CD8-positive, alpha-beta memory T cell (primary cell): ENCODE measurements around the gene MEGF6. TPM values are rescaled to one million over a fixed set of nuclear protein-coding genes. Genes with fewer than 3 reads are reported as not detected.

Experiments used
- CTCF ChIA-PET: fragments of 350-600 bp; sonication (Branson Sonifier 250); formaldehyde crosslinking; loops from one replicate; lab custom pipeline; 2021; ENCODE audit warnings: antibody characterized with exemption; lab: Charles Lee
- POLR2A ChIA-PET: fragments of 350-600 bp; sonication (Branson Sonifier 250); formaldehyde crosslinking; loops from one replicate; lab custom pipeline; 2021; ENCODE audit warnings: antibody characterized with exemption; lab: Charles Lee
- DNase-seq, 5 donors: peaks; one replicate each; pipeline versions ENCODE4 v3.0.0 to v3.0.0-alpha.2; 2020 to 2022; ENCODE audit warnings: mixed read lengths in 1 of 5
- H3K27ac ChIP-seq: one replicate; pipeline ENCODE4 v1.7.0; 2013; ENCODE audit warnings: low read depth, mild to moderate bottlenecking, low read length, moderate library complexity
- H3K27me3 ChIP-seq: 2 replicates; pipeline ENCODE4 v1.7.0; 2013; ENCODE audit warnings: low read length, mild to moderate bottlenecking; ENCODE audit not compliant: insufficient read depth, poor library complexity, severe bottlenecking
- H3K36me3 ChIP-seq: 2 replicates; pipeline ENCODE4 v1.7.0; 2013; ENCODE audit warnings: mild to moderate bottlenecking, low read length, moderate library complexity; ENCODE audit not compliant: insufficient read depth
- H3K4me1 ChIP-seq: 2 replicates; pipeline ENCODE4 v1.7.0; 2013; ENCODE audit warnings: mild to moderate bottlenecking, low read length, moderate library complexity; ENCODE audit not compliant: insufficient read depth
- H3K4me3 ChIP-seq: 2 replicates; pipeline ENCODE4 v1.7.0; 2013; ENCODE audit warnings: mild to moderate bottlenecking, low read length
- H3K9me3 ChIP-seq: 2 replicates; pipeline ENCODE4 v1.7.0; 2013; ENCODE audit warnings: mild to moderate bottlenecking, low read length
- H3K27ac Mint-ChIP-seq, 8 donors: one replicate each; pipeline ENCODE4 v1.8.0; 2020 to 2021; ENCODE audit warnings: mixed read lengths in 8 of 8, mild to moderate bottlenecking in 6 of 8, inconsistent platforms in 3 of 8, moderate library complexity in 3 of 8
- H3K27me3 Mint-ChIP-seq, 2 donors: one replicate each; pipeline ENCODE4 v1.8.0; 2020 to 2021; ENCODE audit warnings: mixed read lengths in 2 of 2, mild to moderate bottlenecking in 1 of 2, moderate library complexity in 1 of 2
- H3K36me3 Mint-ChIP-seq, 3 donors: one replicate each; pipeline ENCODE4 v1.8.0; 2020 to 2021; ENCODE audit warnings: mixed read lengths in 3 of 3, inconsistent platforms in 1 of 3, mild to moderate bottlenecking in 1 of 3
- H3K4me1 Mint-ChIP-seq, 3 donors: one replicate each; pipeline ENCODE4 v1.8.0; 2020 to 2021; ENCODE audit warnings: mixed read lengths in 3 of 3, inconsistent platforms in 1 of 3, mild to moderate bottlenecking in 1 of 3
- H3K4me3 Mint-ChIP-seq, 7 donors: one replicate each; pipeline ENCODE4 v1.8.0; 2020 to 2021; ENCODE audit warnings: mixed read lengths in 7 of 7, mild to moderate bottlenecking in 6 of 7, moderate library complexity in 4 of 7, inconsistent platforms in 2 of 7
- H3K9me3 Mint-ChIP-seq, 5 donors: one replicate each; pipeline ENCODE4 v1.8.0; 2020 to 2022; ENCODE audit warnings: mixed read lengths in 5 of 5, mild to moderate bottlenecking in 3 of 5, moderate library complexity in 2 of 5, inconsistent platforms in 1 of 5
- polyA plus RNA-seq: library from polyadenylated mRNA; unstranded; fragments of 300-500 nt; fragmentation: Illumina TruSeq; gene quantifications from one replicate; pipeline ENCODE4 v1.2.3, GENCODE V29; 2021
- total RNA-seq, 2 experiments: library from RNA; stranded (reverse); gene quantifications; one replicate each; pipeline ENCODE4 v1.2.3, GENCODE V29; 2021

The MEGF6 gene
- total and polyA plus RNA-seq, 3 experiments from 2014 or later: 3.4 to 12.0 (median 10.8) TPM

DNA sequence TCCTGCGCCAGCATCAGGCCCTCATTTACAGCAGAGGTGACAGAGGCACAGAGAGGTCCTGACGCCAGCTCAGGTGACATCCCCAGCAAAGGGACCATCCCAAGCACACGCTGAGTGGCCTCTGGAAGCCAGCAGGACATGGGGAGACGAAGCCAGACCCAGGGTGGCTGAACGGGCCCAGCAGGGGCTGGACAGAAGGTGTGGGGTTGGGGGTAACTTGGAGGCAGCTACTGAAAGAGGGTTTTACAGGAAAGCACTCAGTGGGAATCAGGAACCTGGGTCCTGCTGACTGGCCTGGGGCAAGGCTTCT, 158.5 kb downstream of the MEGF6 start:
- Mint-ChIP-seq H3K36me3 (no peaks in the 10 kb centered on the region), H3K4me3 (no peak overlapping the region), H3K4me1 (peaks cover 0 to 6% (median 2%) of the 10 kb centered on the region in 3 donors), H3K9me3 (no peaks in the 10 kb centered on the region), H3K27me3 (peaks cover 4 to 20% of the 10 kb centered on the region in 2 donors), H3K27ac (no peak overlapping the region)
- Histone ChIP-seq H3K4me3 (no peak overlapping the region), H3K27ac (no peak overlapping the region), H3K27me3 (peaks cover 20% of the 10 kb centered on the region), H3K9me3 (no peaks in the 10 kb centered on the region), H3K4me1 (peaks cover 11% of the 10 kb centered on the region), H3K36me3 (no peaks in the 10 kb centered on the region)
- POLR2A ChIA-PET: no interaction called here
- DNase-seq: no peak
- CTCF ChIA-PET: interaction anchor here (0.7 to 2.4 kb wide), 23 partner anchors 10 to 350 kb away, joined by 3 to 47 read pairs (median 4); no protein-coding TSS in a partner anchor

DNA sequence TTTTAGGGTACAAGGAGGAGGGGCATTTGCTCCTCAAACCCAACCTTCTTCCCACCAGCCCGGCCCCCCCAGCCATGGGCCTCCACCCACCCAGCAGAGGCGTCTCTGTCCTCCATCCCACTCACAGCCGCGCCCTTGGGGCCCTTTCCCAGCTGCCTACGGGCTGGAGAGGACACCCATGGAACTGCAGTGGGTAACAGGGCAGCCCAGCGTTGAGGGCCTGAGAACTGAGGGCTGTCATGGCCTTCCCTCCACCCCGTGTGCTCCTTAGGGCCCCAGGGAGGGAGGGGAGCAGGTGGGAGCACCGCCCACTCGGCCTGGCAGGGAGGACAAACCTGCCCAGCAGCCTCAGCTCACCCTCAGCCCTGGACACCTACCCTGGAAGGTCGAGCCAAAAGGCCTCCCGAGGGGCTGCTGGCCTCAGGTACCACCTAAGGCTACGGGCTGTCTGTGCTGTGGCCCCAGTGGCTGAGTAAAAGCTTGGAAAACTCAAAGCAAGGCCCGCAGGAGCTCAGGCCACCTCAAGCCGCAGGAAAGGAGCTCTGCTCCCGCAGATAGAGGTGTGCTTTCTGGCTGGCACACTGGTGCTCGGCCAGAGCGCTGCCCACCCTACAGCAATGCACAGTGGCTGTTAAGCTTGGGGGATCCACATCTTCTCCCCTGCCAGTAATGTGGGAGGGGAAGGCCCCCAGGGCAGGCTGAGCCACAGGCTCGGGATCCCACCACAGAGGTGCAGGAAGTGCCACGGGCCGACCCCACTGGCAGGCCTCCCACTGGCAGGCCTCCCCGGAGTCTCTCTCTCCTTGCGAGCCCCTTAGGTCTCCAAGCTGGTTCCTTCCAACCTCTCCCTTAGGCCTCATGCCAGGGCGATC, 159.1 kb downstream of the MEGF6 start:
- Mint-ChIP-seq H3K4me3 (peak overlapping the region in 3 of 7 donors; percentile 37 to 84 (median 45)), H3K36me3 (no peaks in the 10 kb centered on the region), H3K27me3 (peaks cover 4 to 20% of the 10 kb centered on the region in 2 donors), H3K4me1 (peaks cover 0 to 6% (median 2%) of the 10 kb centered on the region in 3 donors), H3K9me3 (peaks cover 0 to 3% (median 0%) of the 10 kb centered on the region in 5 donors), H3K27ac (no peak overlapping the region)
- ChIA-PET POLR2A (no interaction called here), CTCF (interaction anchor here (0.7 to 2.4 kb wide), 23 partner anchors 9 to 350 kb away, joined by 3 to 47 read pairs (median 4); no protein-coding TSS in a partner anchor)
- no peaks in the 10 kb centered on the region for H3K9me3 ChIP-seq
- no peak overlapping the region for H3K27ac ChIP-seq
- no peak for DNase-seq
- H3K36me3 ChIP-seq: no peaks in the 10 kb centered on the region
- H3K4me3 ChIP-seq: no peak overlapping the region
- peaks cover 20% of the 10 kb centered on the region for H3K27me3 ChIP-seq
- peaks cover 11% of the 10 kb centered on the region for H3K4me1 ChIP-seq

DNA sequence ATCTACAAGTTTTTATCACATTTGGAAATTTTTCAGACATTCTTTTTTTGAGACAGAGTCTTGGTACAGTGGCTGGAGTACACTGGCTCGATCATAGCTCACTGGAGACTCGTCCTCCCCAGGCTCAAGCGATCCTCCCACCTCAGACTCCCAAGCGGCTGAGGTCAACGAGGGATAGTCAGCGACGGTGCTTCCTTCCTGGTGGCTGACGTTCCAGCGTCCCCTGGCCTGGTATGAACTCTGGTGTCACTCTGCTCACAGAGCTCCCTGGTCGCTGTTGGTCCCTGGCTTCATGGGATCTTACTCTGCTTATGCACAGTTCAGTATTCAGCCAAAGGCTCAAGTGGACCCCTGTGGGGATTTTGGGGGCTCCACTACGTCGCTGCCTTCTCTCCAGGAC, 160.3 kb downstream of the MEGF6 start:
- H3K4me1 Mint-ChIP-seq: peaks cover 0 to 6% (median 2%) of the 10 kb centered on the region in 3 donors
- Histone ChIP-seq H3K27ac (no peak overlapping the region), H3K9me3 (no peaks in the 10 kb centered on the region), H3K27me3 (peaks cover 20% of the 10 kb centered on the region), H3K4me1 (peaks cover 11% of the 10 kb centered on the region), H3K4me3 (no peak overlapping the region), H3K36me3 (no peaks in the 10 kb centered on the region)
- peaks cover 4 to 20% of the 10 kb centered on the region in 2 donors for H3K27me3 Mint-ChIP-seq
- H3K9me3 Mint-ChIP-seq: peaks cover 0 to 8% (median 2%) of the 10 kb centered on the region in 5 donors
- H3K4me3 Mint-ChIP-seq: no peak overlapping the region
- POLR2A ChIA-PET: no interaction called here
- DNase-seq: no peak
- no peak overlapping the region for H3K27ac Mint-ChIP-seq
- no peaks in the 10 kb centered on the region for H3K36me3 Mint-ChIP-seq
- CTCF ChIA-PET: no interaction called here

DNA sequence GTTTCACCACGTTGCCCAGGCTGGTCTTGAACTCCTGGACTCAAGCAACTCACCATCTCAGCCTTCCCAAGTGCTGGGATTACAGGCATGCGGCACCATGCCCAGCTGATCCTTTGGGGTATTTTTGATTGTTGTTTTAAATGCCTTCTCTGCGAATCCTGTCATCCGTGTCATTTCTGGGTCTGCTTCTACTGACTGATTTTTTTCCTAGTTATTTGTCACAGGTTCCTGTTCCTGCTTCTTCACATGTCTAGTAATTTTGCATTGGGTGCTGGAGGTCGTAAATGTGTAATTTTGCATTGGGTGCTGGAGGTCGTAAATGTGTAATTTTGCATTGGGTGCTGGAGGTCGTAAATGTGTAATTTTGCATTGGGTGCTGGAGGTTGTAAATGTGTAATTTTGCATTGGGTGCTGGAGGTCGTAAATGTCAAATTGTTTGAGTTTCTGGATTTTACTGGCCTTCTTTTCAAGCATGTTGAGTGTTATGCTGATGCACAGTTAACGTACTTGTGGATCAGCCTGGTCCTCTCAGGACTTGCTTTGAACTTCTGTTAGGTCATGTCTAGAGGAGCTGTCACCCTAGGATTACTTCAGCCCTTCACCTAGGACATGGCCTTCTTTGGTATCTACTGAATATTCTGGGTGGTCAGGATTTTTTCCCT, 161.0 kb downstream of the MEGF6 start:
- ChIA-PET CTCF (no interaction called here), POLR2A (no interaction called here)
- Histone ChIP-seq H3K27me3 (peaks cover 20% of the 10 kb centered on the region), H3K27ac (no peak overlapping the region), H3K4me1 (peaks cover 11% of the 10 kb centered on the region), H3K36me3 (no peaks in the 10 kb centered on the region), H3K9me3 (no peaks in the 10 kb centered on the region), H3K4me3 (no peak overlapping the region)
- Mint-ChIP-seq H3K36me3 (no peaks in the 10 kb centered on the region), H3K27ac (no peak overlapping the region), H3K9me3 (peaks cover 0 to 8% (median 4%) of the 10 kb centered on the region in 5 donors), H3K27me3 (peaks cover 4 to 20% of the 10 kb centered on the region in 2 donors), H3K4me3 (no peak overlapping the region), H3K4me1 (peaks cover 0 to 3% (median 2%) of the 10 kb centered on the region in 3 donors)
- DNase-seq: no peak

DNA sequence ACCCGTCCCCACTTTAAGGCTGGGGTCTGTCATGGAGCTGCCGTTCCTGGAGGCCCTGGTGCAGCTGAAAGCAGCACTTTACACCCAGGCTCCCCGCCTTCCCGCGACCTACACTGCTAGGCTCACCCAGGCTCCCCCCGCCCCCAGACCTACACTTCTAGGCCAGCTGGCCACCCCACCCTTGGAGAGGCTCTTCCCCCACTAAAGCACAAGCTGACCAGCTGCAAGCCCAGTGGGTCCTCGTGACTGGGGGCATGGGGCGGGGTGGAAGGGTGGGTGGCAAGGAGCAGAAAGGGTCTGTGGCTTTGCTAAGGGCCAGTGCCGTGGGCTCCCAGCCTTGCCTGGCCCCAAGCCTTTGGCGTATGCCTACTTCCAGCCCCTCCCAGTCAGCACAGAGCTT, 166.6 kb downstream of the MEGF6 start:
- Histone ChIP-seq H3K4me3 (no peak overlapping the region), H3K27me3 (no peaks in the 10 kb centered on the region), H3K27ac (no peak overlapping the region), H3K36me3 (no peaks in the 10 kb centered on the region), H3K4me1 (no peaks in the 10 kb centered on the region), H3K9me3 (no peaks in the 10 kb centered on the region)
- Mint-ChIP-seq H3K4me3 (no peak overlapping the region), H3K27ac (no peak overlapping the region), H3K9me3 (peaks cover 0 to 9% (median 7%) of the 10 kb centered on the region in 5 donors), H3K27me3 (peaks cover 8 to 17% of the 10 kb centered on the region in 2 donors), H3K4me1 (no peaks in the 10 kb centered on the region), H3K36me3 (no peaks in the 10 kb centered on the region)
- CTCF ChIA-PET: interaction anchor here (1.3 to 3.9 kb wide), 2 partner anchors 8 to 174 kb away, joined by 5 to 17 read pairs; no protein-coding TSS in a partner anchor
- POLR2A ChIA-PET: no interaction called here
- no peak for DNase-seq

DNA sequence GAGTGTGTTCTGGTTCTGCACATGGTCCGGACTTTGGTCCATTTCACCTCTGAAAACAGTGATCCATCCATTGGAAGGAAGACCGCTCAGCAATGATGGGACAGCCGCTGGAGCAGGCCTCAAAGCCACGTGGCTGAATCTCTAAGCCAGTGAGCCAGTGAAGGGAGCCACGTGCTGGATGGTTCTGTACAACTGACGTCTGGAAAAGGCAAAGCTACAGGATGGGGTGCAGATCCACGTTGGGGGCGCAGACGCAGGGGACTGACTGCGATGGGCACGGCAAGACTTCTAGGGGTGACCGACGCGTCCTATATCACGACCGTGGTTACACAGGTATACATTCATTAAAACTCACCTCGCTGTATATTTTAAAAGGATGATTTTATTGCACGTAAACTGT, 167.0 kb downstream of the MEGF6 start:
- Mint-ChIP-seq H3K4me3 (no peak overlapping the region), H3K27ac (no peak overlapping the region), H3K4me1 (no peaks in the 10 kb centered on the region), H3K27me3 (peaks cover 7 to 13% of the 10 kb centered on the region in 2 donors), H3K9me3 (peaks cover 0 to 9% (median 7%) of the 10 kb centered on the region in 5 donors), H3K36me3 (no peaks in the 10 kb centered on the region)
- Histone ChIP-seq H3K27me3 (no peaks in the 10 kb centered on the region), H3K27ac (no peak overlapping the region), H3K36me3 (no peaks in the 10 kb centered on the region), H3K9me3 (no peaks in the 10 kb centered on the region), H3K4me3 (no peak overlapping the region), H3K4me1 (no peaks in the 10 kb centered on the region)
- CTCF ChIA-PET: interaction anchor here (1.3 to 3.9 kb wide), 2 partner anchors 9 to 175 kb away, joined by 5 to 17 read pairs; no protein-coding TSS in a partner anchor
- no peak for DNase-seq
- POLR2A ChIA-PET: no interaction called here

DNA sequence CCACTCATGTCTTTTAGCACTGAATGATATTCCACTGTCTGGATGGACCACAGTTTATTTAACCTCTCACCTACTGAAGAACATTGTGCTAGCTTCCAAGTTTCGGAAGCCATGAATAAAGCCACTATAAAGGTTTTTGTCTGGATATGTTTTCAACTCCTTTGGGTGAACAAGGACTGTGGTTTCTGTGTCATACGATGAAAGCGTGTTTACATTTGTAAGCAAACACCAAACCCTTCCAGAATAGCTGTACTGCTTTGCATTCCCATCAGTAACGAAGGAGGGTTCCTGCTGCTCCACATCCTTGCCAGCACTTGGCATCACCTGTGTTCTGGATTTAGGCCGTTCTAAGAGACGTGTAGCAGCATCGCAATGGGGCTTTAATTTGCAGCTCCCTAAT, 167.5 kb downstream of the MEGF6 start:
- Mint-ChIP-seq H3K36me3 (no peaks in the 10 kb centered on the region), H3K9me3 (peaks cover 0 to 9% (median 7%) of the 10 kb centered on the region in 5 donors), H3K4me3 (no peak overlapping the region), H3K4me1 (no peaks in the 10 kb centered on the region), H3K27me3 (peaks cover 7 to 13% of the 10 kb centered on the region in 2 donors), H3K27ac (no peak overlapping the region)
- POLR2A ChIA-PET: no interaction called here
- Histone ChIP-seq H3K9me3 (no peaks in the 10 kb centered on the region), H3K27me3 (no peaks in the 10 kb centered on the region), H3K27ac (no peak overlapping the region), H3K4me3 (no peak overlapping the region), H3K4me1 (no peaks in the 10 kb centered on the region), H3K36me3 (no peaks in the 10 kb centered on the region)
- CTCF ChIA-PET: interaction anchor here (1.3 to 3.9 kb wide), 2 partner anchors 9 to 175 kb away, joined by 5 to 17 read pairs; no protein-coding TSS in a partner anchor
- DNase-seq: no peak

DNA sequence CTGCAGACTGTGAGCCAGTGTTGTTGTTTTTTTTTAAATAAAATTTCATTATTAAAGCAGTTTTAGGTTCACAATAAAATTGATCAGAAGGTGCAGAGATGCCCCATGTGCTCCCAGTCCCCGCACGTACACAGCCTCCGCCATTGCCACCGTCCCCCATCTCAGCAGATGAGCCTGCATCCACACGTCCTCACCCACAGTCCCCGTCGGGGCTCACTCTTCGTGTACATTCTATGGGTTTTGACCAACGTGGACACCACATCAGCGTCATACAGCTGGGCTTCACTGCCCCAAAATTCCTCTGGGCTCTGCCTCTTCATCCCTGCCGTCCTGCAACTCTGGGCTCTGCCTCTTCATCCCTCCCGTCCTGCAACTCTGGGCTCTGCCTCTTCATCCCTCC, 168.4 kb downstream of the MEGF6 start:
- Mint-ChIP-seq H3K9me3 (peaks cover 0 to 9% (median 7%) of the 10 kb centered on the region in 5 donors), H3K27ac (no peak overlapping the region), H3K36me3 (no peaks in the 10 kb centered on the region), H3K4me1 (no peaks in the 10 kb centered on the region), H3K27me3 (peaks cover 7 to 13% of the 10 kb centered on the region in 2 donors), H3K4me3 (no peak overlapping the region)
- no peaks in the 10 kb centered on the region for H3K27me3 ChIP-seq
- no peaks in the 10 kb centered on the region for H3K4me1 ChIP-seq
- H3K4me3 ChIP-seq: no peak overlapping the region
- ChIA-PET POLR2A (no interaction called here), CTCF (interaction anchor here (1.2 to 3.9 kb wide), 2 partner anchors 10 to 176 kb away, joined by 3 to 17 read pairs; no protein-coding TSS in a partner anchor)
- DNase-seq: no peak
- H3K27ac ChIP-seq: no peak overlapping the region
- no peaks in the 10 kb centered on the region for H3K9me3 ChIP-seq
- no peaks in the 10 kb centered on the region for H3K36me3 ChIP-seq
